T-helper 2 cell (primary cell): ENCODE data around the gene JAK1.

ENCODE experiments used
- DNase-seq, 5 experiments: peaks; one replicate each; pipeline versions ENCODE4 v3.0.0 to v3.0.0-alpha.2; 2012 to 2022

The JAK1 gene

GRCh38 chr1:64917907-64918306 lies 48.4 kb downstream of the JAK1 start:
- no peak for DNase-seq

- DNase-seq, result no peak
Observed at GRCh38 chr1:64917328-64917861, 49.0 kb downstream of the JAK1 start.

- DNase-seq, result no peak
Observed at GRCh38 chr1:64915381-64916274, 50.7 kb downstream of the JAK1 start.

- no peak for DNase-seq
Observed at GRCh38 chr1:64913361-64914015, 52.9 kb downstream of the JAK1 start.

GRCh38 chr1:64912191-64912590 lies 54.2 kb downstream of the JAK1 start:
- DNase-seq, result no peak

- no peak for DNase-seq
Observed at GRCh38 chr1:64911326-64911725, 55.0 kb downstream of the JAK1 start.

- DNase-seq, result no peak
Observed at GRCh38 chr1:64909031-64909430, 57.3 kb downstream of the JAK1 start.

- DNase-seq, result no peak
Observed at GRCh38 chr1:64908575-64908974, 57.8 kb downstream of the JAK1 start.

- peak in 2 of 5 experiments; percentile 9 to 25 for DNase-seq
Observed at GRCh38 chr1:64906447-64906846, 59.9 kb downstream of the JAK1 start.

GRCh38 chr1:64903593-64903992 lies 62.8 kb downstream of the JAK1 start:
- no peak for DNase-seq

GRCh38 chr1:64901663-64902062 lies 64.7 kb downstream of the JAK1 start:
- no peak for DNase-seq

- no peak for DNase-seq
Observed at GRCh38 chr1:64900916-64901315, 65.4 kb downstream of the JAK1 start.

GRCh38 chr1:64898107-64898861 lies 68.1 kb downstream of the JAK1 start:
- DNase-seq, result no peak

- DNase-seq, result no peak
Observed at GRCh38 chr1:64896551-64896950, 69.8 kb downstream of the JAK1 start.

GRCh38 chr1:64895500-64895899 lies 70.8 kb downstream of the JAK1 start:
- peak in 1 of 5 experiments; percentile 21 for DNase-seq

- DNase-seq, result no peak
Observed at GRCh38 chr1:64894438-64895196, 71.7 kb downstream of the JAK1 start.

- DNase-seq, result no peak
Observed at GRCh38 chr1:64893921-64894320, 72.4 kb downstream of the JAK1 start.

- DNase-seq, result no peak
Observed at GRCh38 chr1:64892576-64893573, 73.5 kb downstream of the JAK1 start.

- no peak for DNase-seq
Observed at GRCh38 chr1:64891448-64891825, 74.9 kb downstream of the JAK1 start.

- DNase-seq, result no peak
Observed at GRCh38 chr1:64890699-64891447, 75.5 kb downstream of the JAK1 start.
